Ishikawa (cell line): ENCODE results near the gene RLN1.

Source experiments
- EP300 ChIP-seq: IDR thresholded peaks from 2 replicates; pipeline ENCODE4 v1.6.1; 2012; ENCODE audit warnings: borderline replicate concordance
- FOXM1 ChIP-seq: IDR thresholded peaks from 2 replicates; pipeline ENCODE4 v1.6.1; 2012; ENCODE audit warnings: low read depth, borderline replicate concordance
- MAX ChIP-seq: IDR thresholded peaks from 2 replicates; pipeline ENCODE4 v1.6.1; 2012
- USF1 ChIP-seq: IDR thresholded peaks from 2 replicates; pipeline ENCODE4 v1.6.1; 2012

GRCh38 chr9:5375790-5376477 is 36.3 kb upstream of the RLN1 start:
- TF ChIP-seq MAX (no peak), EP300 (no peak), USF1 (no peak), FOXM1 (no peak)
